Neural cell (in vitro differentiated cells): Measurements from ENCODE around the gene SLC24A3. TPM values are rescaled to one million over a fixed set of nuclear protein-coding genes. Genes with fewer than 3 reads are reported as not detected.

ENCODE experiments used
- H2AFZ ChIP-seq: fragments of 200-600, 300-800 bp; sonication (generic), shearing (Covaris generic); 2 replicates; pipeline ENCODE4 v1.6.0; 2014; ENCODE audit warnings: low read depth, mild to moderate bottlenecking, antibody characterized with exemption, low read length, moderate library complexity
- H3F3A ChIP-seq: fragments of 200-600 bp; shearing (Covaris generic); 2 replicates; pipeline ENCODE4 v1.6.1; 2016; ENCODE audit warnings: mild to moderate bottlenecking, moderate library complexity, mixed read lengths, antibody characterized with exemption, low read length; ENCODE audit not compliant: insufficient read depth, poor library complexity, severe bottlenecking
- H3K27ac ChIP-seq: fragments of 200-600, 300-800 bp; sonication (generic), shearing (Covaris generic); 2 replicates; pipeline ENCODE4 v1.5.1; 2014; ENCODE audit warnings: mild to moderate bottlenecking, low read length, moderate library complexity
- H3K27me3 ChIP-seq: fragments of 300-800, 200-600 bp; sonication (generic), shearing (Covaris generic); 2 replicates; pipeline ENCODE4 v1.6.0; 2014; ENCODE audit warnings: mild to moderate bottlenecking, low read depth, low read length, moderate library complexity; ENCODE audit not compliant: insufficient read depth
- H3K36me3 ChIP-seq: fragments of 300-800, 200-600 bp; sonication (generic), shearing (Covaris generic); 2 replicates; pipeline ENCODE4 v1.5.1; 2014; ENCODE audit warnings: mild to moderate bottlenecking, antibody characterized with exemption, low read length, moderate library complexity; ENCODE audit not compliant: insufficient read depth
- H3K4me2 ChIP-seq: fragments of 300-800, 200-600 bp; sonication (generic), shearing (Covaris generic); 2 replicates; pipeline ENCODE4 v1.6.0; 2014; ENCODE audit warnings: mild to moderate bottlenecking, low read length
- H3K4me3 ChIP-seq: fragments of 300-800, 200-600 bp; sonication (generic), shearing (Covaris generic); 2 replicates; pipeline ENCODE4 v1.5.1; 2014; ENCODE audit warnings: mild to moderate bottlenecking, low read length, moderate library complexity
- H3K79me2 ChIP-seq: fragments of 200-600 bp; shearing (Covaris generic); replicated peaks from 2 replicates; pipeline ENCODE4 v1.6.0; 2014; ENCODE audit warnings: mild to moderate bottlenecking, low read length, moderate library complexity; ENCODE audit not compliant: insufficient read depth
- H3K9ac ChIP-seq: fragments of 300-800, 200-600 bp; sonication (generic), shearing (Covaris generic); 2 replicates; pipeline ENCODE4 v1.6.1; 2016; ENCODE audit warnings: mild to moderate bottlenecking, low read length, mixed read lengths
- H3K9me2 ChIP-seq: fragments of 200-600 bp; shearing (Covaris generic); 2 replicates; pipeline ENCODE4 v1.6.1; 2016; ENCODE audit warnings: mild to moderate bottlenecking, low read length, mixed read lengths; ENCODE audit not compliant: insufficient read depth
- H3K9me3 ChIP-seq: fragments of 200-600, 300-800 bp; sonication (generic), shearing (Covaris generic); 2 replicates; pipeline ENCODE4 v1.6.1; 2016; ENCODE audit warnings: mild to moderate bottlenecking, mixed run types, low read length, moderate library complexity, mixed read lengths
- H4K20me1 ChIP-seq: fragments of 200-600 bp; shearing (Covaris generic); 2 replicates; pipeline ENCODE4 v1.6.1; 2016; ENCODE audit warnings: mild to moderate bottlenecking, mixed run types; ENCODE audit not compliant: insufficient read depth
- EP300 ChIP-seq: fragments of 450-650 bp; conservative IDR thresholded peaks from 2 replicates; pipeline ENCODE4 v1.6.1; 2014; ENCODE audit warnings: antibody characterized with exemption, mild to moderate bottlenecking, moderate library complexity; ENCODE audit not compliant: poor library complexity, severe bottlenecking
- EZH2 ChIP-seq: fragments of 200-600, 300-800 bp; shearing (Covaris generic), sonication (generic); IDR thresholded peaks from 2 replicates; pipeline ENCODE4 v1.6.1; 2014; ENCODE audit warnings: antibody characterized with exemption, low read length, borderline replicate concordance, mild to moderate bottlenecking; ENCODE audit not compliant: insufficient read depth, poor library complexity, severe bottlenecking
- MXI1 ChIP-seq: fragments of 450-650 bp; conservative IDR thresholded peaks from 2 replicates; pipeline ENCODE4 v1.6.1; 2014; ENCODE audit warnings: antibody characterized with exemption, mild to moderate bottlenecking; ENCODE audit not compliant: poor library complexity, severe bottlenecking
- POLR2AphosphoS5 ChIP-seq: IDR thresholded peaks from 2 replicates; pipeline ENCODE4 v1.6.1; 2012
- RAD21 ChIP-seq: fragments of 450-650 bp; conservative IDR thresholded peaks from 2 replicates; pipeline ENCODE4 v1.6.1; 2014; ENCODE audit warnings: antibody characterized with exemption, mild to moderate bottlenecking, moderate library complexity
- SMC3 ChIP-seq: fragments of 450-650 bp; conservative IDR thresholded peaks from 2 replicates; pipeline ENCODE4 v1.6.1; 2014; ENCODE audit warnings: antibody characterized with exemption, mild to moderate bottlenecking, moderate library complexity; ENCODE audit not compliant: poor library complexity
- TAF1 ChIP-seq: IDR thresholded peaks from 2 replicates; pipeline ENCODE4 v1.6.1; 2012; ENCODE audit warnings: low read depth
- polyA plus RNA-seq: library from polyadenylated mRNA; depleted of rRNA; stranded (reverse); fragments of >200 nt; gene quantifications from 2 replicates; pipeline ENCODE4 v1.2.3, GENCODE V29; 2014
- TF ChIP-seq, protein P1 (sequence below): fragments of 450-650 bp; IDR thresholded peaks from 2 replicates; pipeline ENCODE4 v1.5.1; 2014; ENCODE audit warnings: antibody characterized with exemption, mild to moderate bottlenecking, moderate library complexity; ENCODE audit not compliant: poor library complexity, severe bottlenecking
- TF ChIP-seq, protein P2 (sequence below): IDR thresholded peaks from 2 replicates; pipeline ENCODE4 v1.6.1; 2012; ENCODE audit warnings: borderline replicate concordance

The SLC24A3 gene
- polyA plus RNA-seq, 1 donor from 2014 or later: 6.5 TPM

DNA sequence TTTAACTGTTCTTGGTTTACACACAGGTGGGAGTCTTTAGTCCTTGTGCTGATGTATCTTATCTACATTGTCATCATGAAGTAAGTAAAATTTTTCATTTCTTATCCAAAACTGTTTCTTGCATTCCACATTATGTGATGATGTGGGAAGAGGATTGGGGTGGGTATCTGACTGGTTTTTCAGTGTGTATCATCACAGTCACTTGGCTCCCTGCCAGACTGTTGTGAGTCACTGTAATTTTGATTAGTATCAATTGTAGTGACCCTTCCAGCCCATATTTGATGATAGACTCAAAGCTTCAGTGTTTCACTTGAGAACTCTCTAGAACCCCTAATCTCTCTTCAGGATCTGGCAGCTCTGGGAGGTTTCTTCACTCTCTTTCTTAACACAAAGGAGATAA lies 461.1 kb downstream of the SLC24A3 start:
- Histone ChIP-seq H3K9me3 (no peaks in the 10 kb centered on the region), H3K4me2 (no peak overlapping the region), H3K9ac (no peak overlapping the region), H3K79me2 (no peaks in the 10 kb centered on the region), H2AFZ (no peak overlapping the region), H3K27ac (no peak overlapping the region), H3F3A (no peaks in the 10 kb centered on the region), H3K27me3 (no peaks in the 10 kb centered on the region), H3K36me3 (no peaks in the 10 kb centered on the region), H3K4me3 (no peak overlapping the region), H3K9me2 (no peaks in the 10 kb centered on the region), H4K20me1 (no peaks in the 10 kb centered on the region)
- no peak for TF ChIP-seq SMC3
- TF ChIP-seq, protein P1, sequence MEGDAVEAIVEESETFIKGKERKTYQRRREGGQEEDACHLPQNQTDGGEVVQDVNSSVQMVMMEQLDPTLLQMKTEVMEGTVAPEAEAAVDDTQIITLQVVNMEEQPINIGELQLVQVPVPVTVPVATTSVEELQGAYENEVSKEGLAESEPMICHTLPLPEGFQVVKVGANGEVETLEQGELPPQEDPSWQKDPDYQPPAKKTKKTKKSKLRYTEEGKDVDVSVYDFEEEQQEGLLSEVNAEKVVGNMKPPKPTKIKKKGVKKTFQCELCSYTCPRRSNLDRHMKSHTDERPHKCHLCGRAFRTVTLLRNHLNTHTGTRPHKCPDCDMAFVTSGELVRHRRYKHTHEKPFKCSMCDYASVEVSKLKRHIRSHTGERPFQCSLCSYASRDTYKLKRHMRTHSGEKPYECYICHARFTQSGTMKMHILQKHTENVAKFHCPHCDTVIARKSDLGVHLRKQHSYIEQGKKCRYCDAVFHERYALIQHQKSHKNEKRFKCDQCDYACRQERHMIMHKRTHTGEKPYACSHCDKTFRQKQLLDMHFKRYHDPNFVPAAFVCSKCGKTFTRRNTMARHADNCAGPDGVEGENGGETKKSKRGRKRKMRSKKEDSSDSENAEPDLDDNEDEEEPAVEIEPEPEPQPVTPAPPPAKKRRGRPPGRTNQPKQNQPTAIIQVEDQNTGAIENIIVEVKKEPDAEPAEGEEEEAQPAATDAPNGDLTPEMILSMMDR: no peak
- TF ChIP-seq RAD21: no peak
- TF ChIP-seq EZH2: no peak
- TF ChIP-seq EP300: no peak
- no peak for TF ChIP-seq TAF1
- TF ChIP-seq MXI1: no peak
- TF ChIP-seq, protein P2, sequence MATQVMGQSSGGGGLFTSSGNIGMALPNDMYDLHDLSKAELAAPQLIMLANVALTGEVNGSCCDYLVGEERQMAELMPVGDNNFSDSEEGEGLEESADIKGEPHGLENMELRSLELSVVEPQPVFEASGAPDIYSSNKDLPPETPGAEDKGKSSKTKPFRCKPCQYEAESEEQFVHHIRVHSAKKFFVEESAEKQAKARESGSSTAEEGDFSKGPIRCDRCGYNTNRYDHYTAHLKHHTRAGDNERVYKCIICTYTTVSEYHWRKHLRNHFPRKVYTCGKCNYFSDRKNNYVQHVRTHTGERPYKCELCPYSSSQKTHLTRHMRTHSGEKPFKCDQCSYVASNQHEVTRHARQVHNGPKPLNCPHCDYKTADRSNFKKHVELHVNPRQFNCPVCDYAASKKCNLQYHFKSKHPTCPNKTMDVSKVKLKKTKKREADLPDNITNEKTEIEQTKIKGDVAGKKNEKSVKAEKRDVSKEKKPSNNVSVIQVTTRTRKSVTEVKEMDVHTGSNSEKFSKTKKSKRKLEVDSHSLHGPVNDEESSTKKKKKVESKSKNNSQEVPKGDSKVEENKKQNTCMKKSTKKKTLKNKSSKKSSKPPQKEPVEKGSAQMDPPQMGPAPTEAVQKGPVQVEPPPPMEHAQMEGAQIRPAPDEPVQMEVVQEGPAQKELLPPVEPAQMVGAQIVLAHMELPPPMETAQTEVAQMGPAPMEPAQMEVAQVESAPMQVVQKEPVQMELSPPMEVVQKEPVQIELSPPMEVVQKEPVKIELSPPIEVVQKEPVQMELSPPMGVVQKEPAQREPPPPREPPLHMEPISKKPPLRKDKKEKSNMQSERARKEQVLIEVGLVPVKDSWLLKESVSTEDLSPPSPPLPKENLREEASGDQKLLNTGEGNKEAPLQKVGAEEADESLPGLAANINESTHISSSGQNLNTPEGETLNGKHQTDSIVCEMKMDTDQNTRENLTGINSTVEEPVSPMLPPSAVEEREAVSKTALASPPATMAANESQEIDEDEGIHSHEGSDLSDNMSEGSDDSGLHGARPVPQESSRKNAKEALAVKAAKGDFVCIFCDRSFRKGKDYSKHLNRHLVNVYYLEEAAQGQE: no peak
- TF ChIP-seq POLR2AphosphoS5: no peak

DNA sequence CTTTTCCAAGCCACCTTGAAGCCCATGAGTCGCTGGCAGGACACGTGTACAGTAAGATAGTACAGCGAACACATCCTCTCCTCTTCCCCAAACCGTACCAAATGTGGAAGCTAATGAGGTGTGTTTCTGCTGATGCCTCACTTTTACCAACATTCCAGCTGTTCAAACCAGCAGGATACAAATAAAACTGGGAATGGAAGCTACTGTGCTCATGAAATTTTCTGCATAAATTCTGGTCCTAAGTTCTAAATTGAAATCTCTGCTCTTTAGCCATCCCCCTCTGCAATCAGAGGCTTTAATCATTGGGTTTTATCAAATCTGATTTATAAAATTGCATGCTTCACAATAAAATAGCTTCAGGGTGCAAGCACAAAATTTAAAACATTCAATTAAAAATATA lies 463.8 kb downstream of the SLC24A3 start:
- no peak overlapping the region for H2AFZ ChIP-seq

More for the DNA sequence above, 463.8 kb downstream of the SLC24A3 start:
- Histone ChIP-seq H4K20me1 (no peaks in the 10 kb centered on the region), H3K9me3 (no peaks in the 10 kb centered on the region), H3K9ac (no peak overlapping the region), H3K27me3 (no peaks in the 10 kb centered on the region), H3K36me3 (no peaks in the 10 kb centered on the region), H3F3A (no peaks in the 10 kb centered on the region), H3K79me2 (no peaks in the 10 kb centered on the region), H3K4me3 (no peak overlapping the region), H3K4me2 (no peak overlapping the region), H3K9me2 (no peaks in the 10 kb centered on the region), H3K27ac (no peak overlapping the region)
- no peak for TF ChIP-seq TAF1
- no peak for TF ChIP-seq MXI1
- TF ChIP-seq EZH2: no peak
- TF ChIP-seq SMC3: no peak
- no peak for TF ChIP-seq RAD21
- no peak for TF ChIP-seq POLR2AphosphoS5
- TF ChIP-seq, protein P2: no peak
- TF ChIP-seq EP300: no peak
- TF ChIP-seq, protein P1: no peak
